Activated CD8-positive, alpha-beta memory T cell treated with anti-CD3 and anti-CD28 coated beads, Interleukin-2, amount 10 ng/mL, durations not matched to agents 7 days and 5 days (primary cell): ENCODE results near the gene PRRG4. TPM values are rescaled to one million over a fixed set of nuclear protein-coding genes. Genes with fewer than 3 reads are reported as not detected.

Experiments used
- ATAC-seq: fragments of 150-1000 bp; cut with Tn5 transposase; one replicate; pipeline ENCODE4 v1.10.0; 2021; ENCODE audit warnings: moderate library complexity
- CTCF ChIA-PET: fragments of 350-600 bp; sonication (Branson Sonifier 250); formaldehyde crosslinking; loops from one replicate; lab custom pipeline; 2021; ENCODE audit warnings: antibody characterized with exemption; lab: Charles Lee
- DNase-seq: peaks from one replicate; pipeline ENCODE4 v3.0.0-alpha.2; 2020
- H3K27ac Mint-ChIP-seq: one replicate; pipeline ENCODE4 v1.8.0; 2021; ENCODE audit warnings: mild to moderate bottlenecking, mixed read lengths
- H3K27me3 Mint-ChIP-seq: one replicate; pipeline ENCODE4 v1.8.0; 2021; ENCODE audit warnings: mixed read lengths
- H3K36me3 Mint-ChIP-seq: one replicate; pipeline ENCODE4 v1.8.0; 2021; ENCODE audit warnings: mild to moderate bottlenecking, mixed read lengths
- H3K4me1 Mint-ChIP-seq: one replicate; pipeline ENCODE4 v1.8.0; 2021; ENCODE audit warnings: mixed read lengths
- H3K4me3 Mint-ChIP-seq: one replicate; pipeline ENCODE4 v1.8.0; 2021; ENCODE audit warnings: mild to moderate bottlenecking, moderate library complexity, mixed read lengths
- H3K9me3 Mint-ChIP-seq: one replicate; pipeline ENCODE4 v1.8.0; 2022; ENCODE audit warnings: low read depth, mixed read lengths
- total RNA-seq, 2 experiments: library from RNA; stranded (reverse); gene quantifications; one replicate each; pipeline ENCODE4 v1.2.3, GENCODE V29; 2021

The PRRG4 gene
- total RNA-seq, 2 experiments from 2014 or later: 0.55 to 1.9 TPM

DNA sequence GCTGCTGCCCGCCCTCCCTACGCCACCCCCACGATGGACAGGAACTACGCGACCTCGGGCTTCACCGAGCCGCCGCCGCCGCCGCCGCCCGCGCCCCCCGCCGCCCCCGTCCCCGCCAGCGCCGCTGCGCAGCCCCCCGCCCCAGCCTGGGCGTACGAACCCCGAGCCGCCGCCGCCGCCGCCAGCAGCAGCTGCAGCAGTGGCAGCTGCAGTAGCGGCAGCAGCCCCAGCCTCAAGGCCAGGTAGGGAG, 63.3 kb downstream of the PRRG4 start:
- Mint-ChIP-seq H3K27ac (peak overlapping the region; percentile 90), H3K4me1 (peaks cover 23% of the 10 kb centered on the region), H3K36me3 (peaks cover 4% of the 10 kb centered on the region), H3K9me3 (no peaks in the 10 kb centered on the region), H3K4me3 (peak overlapping the region; percentile 95), H3K27me3 (peaks cover 13% of the 10 kb centered on the region)
- DNase-seq (no peak), ATAC-seq (no peak)
- CTCF ChIA-PET: interaction anchor here (0.7 to 1.3 kb wide), 4 partner anchors 18 to 146 kb away, joined by 3 read pairs; partner anchors contain the start of gene TCP11L1

DNA sequence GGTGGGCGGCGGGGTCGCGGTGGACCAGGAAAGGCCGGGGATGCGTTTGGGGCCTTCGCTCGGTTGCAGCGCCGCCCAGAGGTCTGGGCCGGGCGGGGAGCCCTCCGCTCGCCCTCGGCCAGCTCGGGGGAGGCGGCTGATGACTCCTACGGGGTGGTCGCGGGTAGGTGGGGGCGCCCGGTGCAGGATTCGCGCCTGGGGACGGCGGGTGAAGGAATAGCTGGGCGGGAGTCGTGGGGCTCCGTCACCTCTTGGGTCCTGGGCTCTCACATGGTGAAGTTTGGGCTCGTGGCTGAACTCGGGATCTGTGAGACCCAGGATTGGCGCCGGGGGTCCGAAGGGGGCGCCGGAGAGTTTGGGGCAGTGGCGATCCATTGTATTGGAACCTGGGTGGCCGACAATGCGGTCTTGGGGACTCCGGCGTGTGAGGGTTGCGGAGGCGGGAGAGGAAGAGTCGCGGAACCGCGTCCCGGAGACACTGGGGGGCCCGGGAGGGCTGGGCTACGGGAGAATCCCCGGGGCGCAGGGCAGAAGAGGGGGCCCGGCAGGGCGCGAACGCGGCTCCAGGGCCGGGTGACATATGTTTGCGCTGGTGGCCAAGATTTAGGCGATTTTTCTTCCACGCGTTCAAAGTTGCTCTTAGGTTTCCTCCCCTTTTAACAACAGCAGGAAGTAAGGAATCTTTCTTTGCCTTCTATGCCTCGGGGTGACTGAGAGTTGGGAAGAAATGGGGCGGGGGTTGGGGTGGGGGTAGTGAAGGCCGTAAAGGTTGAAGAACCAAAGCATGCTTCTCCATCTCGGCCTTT, 63.8 kb downstream of the PRRG4 start:
- DNase-seq (peak; percentile 65), ATAC-seq (peak; percentile 59)
- Mint-ChIP-seq H3K9me3 (no peaks in the 10 kb centered on the region), H3K27ac (peak overlapping the region; percentile 90), H3K36me3 (peaks cover 4% of the 10 kb centered on the region), H3K4me3 (peak overlapping the region; percentile 95), H3K4me1 (peaks cover 23% of the 10 kb centered on the region), H3K27me3 (peaks cover 13% of the 10 kb centered on the region)
- CTCF ChIA-PET: interaction anchor here (0.6 to 1.7 kb wide), 10 partner anchors 8 to 1469 kb away, joined by 3 to 7 read pairs (median 3); partner anchors contain the start of gene TCP11L1

DNA sequence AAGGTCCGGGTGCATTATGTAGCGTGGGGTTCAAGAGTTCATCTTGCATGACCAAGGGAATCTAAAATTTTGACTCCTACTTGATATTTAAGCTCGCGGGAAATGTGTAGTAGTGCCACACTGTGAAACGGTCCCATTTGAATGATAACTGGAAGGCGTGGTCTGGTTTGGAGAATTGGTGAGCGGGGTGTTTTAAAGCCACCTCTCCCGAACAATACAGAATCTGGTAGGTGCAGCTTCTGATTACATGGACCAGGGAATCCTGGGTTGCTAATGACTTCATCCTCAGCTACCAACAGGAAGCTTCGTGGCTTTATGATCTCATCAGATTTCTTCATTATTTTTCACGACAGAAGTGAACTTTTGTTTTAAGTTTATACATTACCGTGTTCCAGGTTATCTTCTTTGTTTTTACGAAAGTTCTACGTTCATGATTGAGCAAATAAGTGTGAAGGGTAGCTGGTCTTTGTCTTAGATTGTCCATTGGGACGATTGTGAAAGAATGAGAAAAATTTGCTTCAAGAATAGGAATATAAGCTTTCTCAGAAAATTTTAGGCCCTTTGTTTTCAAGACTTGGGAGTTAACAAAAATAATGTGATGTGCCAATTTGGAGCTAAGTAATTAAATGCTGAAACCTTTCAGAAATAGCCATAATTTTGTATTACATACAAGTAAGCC, 64.6 kb downstream of the PRRG4 start:
- Mint-ChIP-seq H3K4me1 (peaks cover 29% of the 10 kb centered on the region), H3K4me3 (peak overlapping the region; percentile 95), H3K9me3 (no peaks in the 10 kb centered on the region), H3K27me3 (peaks cover 13% of the 10 kb centered on the region), H3K36me3 (peaks cover 6% of the 10 kb centered on the region), H3K27ac (peak overlapping the region; percentile 90)
- CTCF ChIA-PET: interaction anchor here (0.8 to 1.7 kb wide), 7 partner anchors 9 to 171 kb away, joined by 3 to 7 read pairs (median 3); no protein-coding TSS in a partner anchor
- peak; percentile 10 for ATAC-seq
- peak; percentile 44 for DNase-seq

DNA sequence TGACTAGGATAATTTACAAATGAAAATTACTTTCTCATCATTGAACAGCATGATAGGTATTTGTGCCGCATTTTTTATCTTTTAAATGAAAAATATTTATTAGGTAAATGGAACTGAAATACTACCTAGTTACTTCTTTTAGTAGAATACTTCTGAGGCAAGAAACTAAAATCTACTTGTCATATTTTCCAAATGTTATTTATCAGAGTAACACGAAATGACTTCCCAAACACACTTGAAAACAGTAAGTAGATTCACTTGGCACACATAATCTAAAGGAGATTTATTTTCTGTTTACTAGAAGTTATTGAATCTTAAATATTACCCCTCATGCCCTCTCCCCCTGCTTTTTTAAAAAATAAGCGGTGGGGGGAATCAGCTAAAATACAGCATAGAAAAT, 65.2 kb downstream of the PRRG4 start:
- ATAC-seq (no peak), DNase-seq (no peak)
- Mint-ChIP-seq H3K9me3 (no peaks in the 10 kb centered on the region), H3K4me1 (peaks cover 35% of the 10 kb centered on the region), H3K4me3 (no peak overlapping the region), H3K27ac (no peak overlapping the region), H3K27me3 (peaks cover 13% of the 10 kb centered on the region), H3K36me3 (peaks cover 6% of the 10 kb centered on the region)
- CTCF ChIA-PET: interaction anchor here (1.3 to 1.7 kb wide), 4 partner anchors 10 to 170 kb away, joined by 3 to 7 read pairs (median 4); no protein-coding TSS in a partner anchor

DNA sequence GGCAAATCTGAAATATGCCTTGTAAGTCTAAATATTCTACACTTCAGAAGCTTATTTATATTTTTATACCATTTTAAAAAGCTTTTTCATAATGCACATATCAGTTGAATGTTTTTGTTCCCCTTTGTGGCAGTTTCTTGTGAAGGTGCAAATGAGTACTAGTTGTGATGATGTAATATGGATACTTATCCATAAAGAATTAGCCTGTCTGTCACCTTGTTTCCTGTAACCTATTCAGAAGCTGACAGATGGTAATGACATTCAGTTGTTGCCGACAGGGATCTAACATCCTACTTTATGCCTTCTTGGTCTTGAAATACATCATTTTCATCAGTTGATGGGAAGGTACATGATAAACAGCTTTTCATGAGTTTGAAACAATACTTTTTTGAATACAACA, 65.7 kb downstream of the PRRG4 start:
- ATAC-seq (no peak), DNase-seq (no peak)
- peaks cover 37% of the 10 kb centered on the region for H3K4me1 Mint-ChIP-seq
- peaks cover 7% of the 10 kb centered on the region for H3K36me3 Mint-ChIP-seq
- H3K4me3 Mint-ChIP-seq: no peak overlapping the region
- H3K27me3 Mint-ChIP-seq: peaks cover 11% of the 10 kb centered on the region
- no peaks in the 10 kb centered on the region for H3K9me3 Mint-ChIP-seq
- CTCF ChIA-PET: interaction anchor here (1.3 kb wide), 1 partner anchor 37 kb away, joined by 4 read pairs; no protein-coding TSS in a partner anchor
- no peak overlapping the region for H3K27ac Mint-ChIP-seq

DNA sequence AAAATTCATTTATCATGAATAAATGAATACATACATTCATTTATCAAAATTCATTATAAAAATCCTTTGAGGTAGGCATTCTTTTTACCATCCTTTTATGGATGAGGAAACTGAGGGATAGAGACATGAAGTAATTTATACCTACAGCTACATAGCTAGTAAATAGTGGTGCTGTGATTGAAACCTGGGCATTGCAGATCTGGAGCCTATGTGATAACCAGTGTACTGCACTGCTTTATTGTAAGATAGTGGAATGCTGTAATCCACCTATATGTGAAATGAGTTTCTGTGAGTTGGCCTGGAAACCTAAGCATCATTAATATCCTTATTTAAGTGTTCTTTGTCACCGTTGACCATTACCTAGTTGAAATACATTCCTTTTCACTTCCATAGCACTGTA, 67.4 kb downstream of the PRRG4 start:
- CTCF ChIA-PET: no interaction called here
- DNase-seq (no peak), ATAC-seq (no peak)
- no peak overlapping the region for H3K27ac Mint-ChIP-seq
- H3K9me3 Mint-ChIP-seq: no peaks in the 10 kb centered on the region
- H3K36me3 Mint-ChIP-seq: peaks cover 11% of the 10 kb centered on the region
- peaks cover 36% of the 10 kb centered on the region for H3K4me1 Mint-ChIP-seq
- no peak overlapping the region for H3K4me3 Mint-ChIP-seq
- H3K27me3 Mint-ChIP-seq: peaks cover under 1% of the 10 kb centered on the region

DNA sequence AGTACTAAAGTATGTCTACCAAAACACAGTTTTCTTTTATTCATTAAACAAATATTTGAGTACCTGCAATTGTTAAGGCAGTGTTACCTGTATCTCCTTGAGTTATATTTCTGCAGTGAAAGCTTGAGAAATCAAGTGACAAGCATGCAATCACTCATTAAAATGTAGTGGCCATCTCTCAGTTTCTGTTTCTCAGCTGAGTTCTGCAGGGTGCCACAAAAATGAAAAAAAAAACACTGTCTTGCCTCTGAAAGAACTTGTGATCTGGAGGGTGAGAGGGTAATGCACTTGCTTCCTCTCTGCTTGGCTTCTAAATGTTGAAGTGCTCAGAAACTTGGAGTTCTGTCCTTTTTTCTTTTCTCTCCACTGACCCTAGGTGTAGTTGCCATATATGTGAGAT, 69.7 kb downstream of the PRRG4 start:
- no peaks in the 10 kb centered on the region for H3K27me3 Mint-ChIP-seq
- H3K36me3 Mint-ChIP-seq: peaks cover 9% of the 10 kb centered on the region
- CTCF ChIA-PET: no interaction called here
- H3K27ac Mint-ChIP-seq: peak overlapping the region; percentile 62
- peak; percentile 45 for ATAC-seq
- no peak for DNase-seq
- no peaks in the 10 kb centered on the region for H3K9me3 Mint-ChIP-seq
- H3K4me1 Mint-ChIP-seq: peaks cover 29% of the 10 kb centered on the region
- H3K4me3 Mint-ChIP-seq: no peak overlapping the region

DNA sequence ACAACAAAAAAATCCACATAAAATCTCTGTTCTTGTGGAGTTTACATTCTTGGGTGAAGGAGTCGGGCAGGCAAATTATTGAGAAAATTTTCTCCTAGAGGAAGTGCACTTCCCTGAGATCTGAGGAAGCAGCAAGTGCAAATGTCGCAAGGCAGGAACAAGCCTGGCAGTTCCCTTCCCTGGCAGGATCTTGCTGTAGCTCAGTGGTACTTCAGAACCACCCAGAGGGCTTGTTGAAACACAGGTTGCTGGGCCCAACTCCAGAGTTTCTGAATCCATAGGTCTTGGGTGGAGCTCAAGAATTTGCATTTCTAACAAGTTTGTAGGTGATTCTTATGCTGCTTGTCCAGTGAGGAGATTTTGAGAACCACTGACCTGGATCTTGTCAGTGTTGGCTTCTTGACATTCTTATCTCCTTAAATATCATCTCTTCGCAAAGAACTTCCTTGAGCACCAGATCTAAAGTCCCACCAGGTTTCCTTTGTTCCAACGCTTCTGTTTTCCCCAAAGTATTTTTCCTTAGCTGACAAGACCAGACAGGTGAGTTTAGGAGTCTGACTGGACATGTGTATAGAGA, 72.5 kb downstream of the PRRG4 start:
- H3K27ac Mint-ChIP-seq: no peak overlapping the region
- ATAC-seq (no peak), DNase-seq (no peak)
- H3K9me3 Mint-ChIP-seq: no peaks in the 10 kb centered on the region
- H3K4me1 Mint-ChIP-seq: peaks cover 22% of the 10 kb centered on the region
- H3K36me3 Mint-ChIP-seq: peaks cover 10% of the 10 kb centered on the region
- H3K4me3 Mint-ChIP-seq: no peak overlapping the region
- CTCF ChIA-PET: no interaction called here
- no peaks in the 10 kb centered on the region for H3K27me3 Mint-ChIP-seq

DNA sequence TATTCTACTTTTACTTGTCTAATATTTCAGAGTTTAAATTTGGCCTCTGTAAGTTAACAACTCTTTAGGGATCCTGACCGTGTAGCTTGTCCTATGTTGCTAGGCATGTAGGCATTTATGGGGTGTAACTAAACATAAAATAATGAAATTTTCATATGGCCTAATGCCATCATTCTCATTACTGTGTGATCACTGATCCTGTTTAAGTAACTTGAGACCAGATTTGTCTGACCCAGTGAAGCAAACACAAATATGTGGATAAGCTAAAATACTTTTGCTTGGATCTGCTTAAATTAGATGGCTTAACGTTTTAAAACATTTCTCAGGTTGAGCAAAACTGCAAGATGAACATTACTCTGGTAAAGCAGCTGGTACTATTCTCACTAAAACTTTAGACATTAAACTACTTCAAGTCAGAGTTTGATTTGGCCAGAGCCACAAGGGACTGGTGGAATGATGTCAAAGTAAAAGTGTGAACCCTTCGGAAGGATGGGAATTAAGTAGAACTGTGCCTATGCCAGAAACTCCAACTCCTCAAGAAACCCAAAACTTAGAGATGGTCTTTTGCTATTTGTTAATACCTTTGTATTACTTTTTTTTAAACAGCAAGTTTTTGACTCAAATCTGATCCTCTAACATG, 75.4 kb downstream of the PRRG4 start:
- Mint-ChIP-seq H3K9me3 (no peaks in the 10 kb centered on the region), H3K27ac (no peak overlapping the region), H3K36me3 (peaks cover 15% of the 10 kb centered on the region), H3K4me3 (no peak overlapping the region), H3K27me3 (no peaks in the 10 kb centered on the region), H3K4me1 (peaks cover 4% of the 10 kb centered on the region)
- CTCF ChIA-PET: interaction anchor here (1.3 to 1.5 kb wide), 2 partner anchors 11 to 160 kb away, joined by 3 to 4 read pairs; no protein-coding TSS in a partner anchor
- no peak for ATAC-seq
- no peak for DNase-seq

Other genes starting within 250 kb of the PRRG4 start
- gene EIF3M, start 246.1 kb upstream of the PRRG4 start, total RNA-seq: 100 to 1,000 TPM; 233 to 301 TPM
- under 1 TPM in 1 of 2 experiments, not detected in 1; 0.47 TPM for gene CCDC73, start 35.3 kb upstream of the PRRG4 start, total RNA-seq
- 10 to 100 TPM in 1 of 2 experiments, 1 to 10 TPM in 1; 8.0 to 11.6 TPM for gene QSER1, start 62.9 kb downstream of the PRRG4 start, total RNA-seq
- 1 to 10 TPM; 1.6 to 2.3 TPM for gene DEPDC7, start 186.0 kb downstream of the PRRG4 start, total RNA-seq
- gene TCP11L1, start 209.6 kb downstream of the PRRG4 start, total RNA-seq: 10 to 100 TPM; 19.1 to 20.9 TPM